ENCODE results near the gene DAGLA. TPM values are rescaled to one million over a fixed set of nuclear protein-coding genes. Genes with fewer than 3 reads are reported as not detected.

DAGLA gene
- total RNA-seq, 1 donor from 2014 or later: 4.8 TPM

GRCh38 chr11:61739413-61739812 lies 59.2 kb downstream of the DAGLA start:
- Mint-ChIP-seq H3K27me3 (ENCODE audit: low read depth) (no peaks in the 10 kb centered on the region), H3K36me3 (ENCODE audit: low read depth) (peaks cover 10% of the 10 kb centered on the region), H3K27ac (ENCODE audit: unreplicated experiment) (no peak overlapping the region), H3K4me1 (ENCODE audit: low read depth) (no peaks in the 10 kb centered on the region), H3K4me3 (ENCODE audit: unreplicated experiment) (no peak overlapping the region), H3K9me3 (ENCODE audit: low read depth) (no peaks in the 10 kb centered on the region)
- no peak for TF ChIP-seq CTCF (IDR thresholded peaks at IDR 0.05)
- no peak for DNase-seq (ENCODE audit: low spot score)

- H3K27me3 Mint-ChIP-seq (ENCODE audit: low read depth): no peaks in the 10 kb centered on the region
- no peak for TF ChIP-seq CTCF (IDR thresholded peaks at IDR 0.05)
- H3K4me1 Mint-ChIP-seq (ENCODE audit: low read depth): no peaks in the 10 kb centered on the region
- no peak for DNase-seq (ENCODE audit: low spot score)
- H3K36me3 Mint-ChIP-seq (ENCODE audit: low read depth): peaks cover 10% of the 10 kb centered on the region
- H3K4me3 Mint-ChIP-seq (ENCODE audit: unreplicated experiment): no peak overlapping the region
- H3K9me3 Mint-ChIP-seq (ENCODE audit: low read depth): no peaks in the 10 kb centered on the region
- H3K27ac Mint-ChIP-seq (ENCODE audit: unreplicated experiment): no peak overlapping the region
Measured at GRCh38 chr11:61739966-61740365, 59.8 kb downstream of the DAGLA start.

GRCh38 chr11:61742391-61742790 lies 62.2 kb downstream of the DAGLA start:
- peaks cover 7% of the 10 kb centered on the region for H3K36me3 Mint-ChIP-seq (ENCODE audit: low read depth)
- H3K9me3 Mint-ChIP-seq (ENCODE audit: low read depth): no peaks in the 10 kb centered on the region
- no peak overlapping the region for H3K27ac Mint-ChIP-seq (ENCODE audit: unreplicated experiment)
- H3K4me3 Mint-ChIP-seq (ENCODE audit: unreplicated experiment): no peak overlapping the region
- DNase-seq (ENCODE audit: low spot score): no peak
- TF ChIP-seq CTCF (IDR thresholded peaks at IDR 0.05): no peak
- H3K4me1 Mint-ChIP-seq (ENCODE audit: low read depth): no peaks in the 10 kb centered on the region
- H3K27me3 Mint-ChIP-seq (ENCODE audit: low read depth): no peaks in the 10 kb centered on the region

GRCh38 chr11:61743486-61744095 lies 63.4 kb downstream of the DAGLA start:
- Mint-ChIP-seq H3K36me3 (ENCODE audit: low read depth) (peaks cover 7% of the 10 kb centered on the region), H3K4me3 (ENCODE audit: unreplicated experiment) (no peak overlapping the region), H3K9me3 (ENCODE audit: low read depth) (no peaks in the 10 kb centered on the region), H3K27me3 (ENCODE audit: low read depth) (no peaks in the 10 kb centered on the region), H3K4me1 (ENCODE audit: low read depth) (no peaks in the 10 kb centered on the region), H3K27ac (ENCODE audit: unreplicated experiment) (no peak overlapping the region)
- DNase-seq (ENCODE audit: low spot score): no peak
- TF ChIP-seq CTCF (IDR thresholded peaks at IDR 0.05): no peak

- no peak overlapping the region for H3K4me3 Mint-ChIP-seq (ENCODE audit: unreplicated experiment)
- no peak overlapping the region for H3K27ac Mint-ChIP-seq (ENCODE audit: unreplicated experiment)
- H3K4me1 Mint-ChIP-seq (ENCODE audit: low read depth): no peaks in the 10 kb centered on the region
- no peaks in the 10 kb centered on the region for H3K27me3 Mint-ChIP-seq (ENCODE audit: low read depth)
- H3K9me3 Mint-ChIP-seq (ENCODE audit: low read depth): no peaks in the 10 kb centered on the region
- DNase-seq (ENCODE audit: low spot score): no peak
- peaks cover 7% of the 10 kb centered on the region for H3K36me3 Mint-ChIP-seq (ENCODE audit: low read depth)
- TF ChIP-seq CTCF (IDR thresholded peaks at IDR 0.05): no peak
Measured at GRCh38 chr11:61744181-61744580, 64.0 kb downstream of the DAGLA start.
